Left kidney (tissue), 2 donors: Measurements from ENCODE around the gene OPCML. TPM values are rescaled to one million over a fixed set of nuclear protein-coding genes. Genes with fewer than 3 reads are reported as not detected.
A peak's percentile ranks its signal among the peaks of the same experiment; 100 is the strongest.

Source experiments
- DNase-seq: peaks from one replicate; pipeline ENCODE4 v3.0.0-alpha.2; 2013
- polyA plus RNA-seq: library from polyadenylated mRNA; unstranded; fragments of 120-200 nt; gene quantifications from one replicate; pipeline ENCODE4 v1.2.1, GENCODE V29; 2013; ENCODE audit not compliant: insufficient read length

OPCML gene
- polyA plus RNA-seq, 1 donor: 13.9 TPM

- no peak for DNase-seq
Measured at GRCh38 chr11:133408936-133409335, 123.4 kb downstream of the OPCML start.

DNA sequence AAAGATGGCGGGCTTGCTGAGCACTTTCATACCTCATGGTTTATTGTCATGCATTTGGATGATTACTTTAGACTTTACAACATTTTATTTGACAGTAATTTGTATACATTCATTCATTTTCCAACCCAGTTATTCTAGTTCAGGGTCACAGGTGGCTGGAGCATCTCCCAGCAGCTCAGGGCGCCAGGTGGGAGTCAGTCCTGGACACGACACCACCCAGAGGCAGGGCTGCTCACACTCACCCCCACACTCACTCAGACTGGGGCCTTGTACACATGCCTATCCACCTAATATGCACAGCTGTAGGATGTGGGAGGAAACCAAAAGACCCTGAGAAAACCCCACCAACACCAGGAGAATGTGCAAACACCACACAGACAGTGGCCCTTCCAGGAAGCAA is 123.9 kb downstream of the OPCML start:
- DNase-seq: no peak

DNA sequence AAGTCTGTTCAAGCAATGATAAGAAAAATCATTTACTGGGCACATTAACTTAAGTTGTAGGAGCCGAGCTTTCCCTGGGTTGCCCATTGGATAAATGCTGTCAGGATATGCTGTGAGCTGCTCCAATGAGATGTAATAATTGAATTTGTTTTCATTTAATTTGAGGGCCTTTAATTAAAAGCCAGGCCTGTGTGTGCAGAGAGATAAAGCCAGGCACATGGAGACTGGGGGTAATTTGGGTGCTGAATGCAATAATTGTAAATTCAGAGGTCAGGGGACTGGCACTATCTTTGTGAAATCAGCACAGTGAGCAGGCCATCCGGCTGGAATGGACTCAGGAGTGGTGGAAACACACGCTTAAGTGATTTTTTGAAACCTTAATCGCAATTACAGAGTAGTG is 125.8 kb downstream of the OPCML start:
- no peak for DNase-seq

GRCh38 chr11:133403900-133404299 is 128.4 kb downstream of the OPCML start:
- DNase-seq: no peak

DNA sequence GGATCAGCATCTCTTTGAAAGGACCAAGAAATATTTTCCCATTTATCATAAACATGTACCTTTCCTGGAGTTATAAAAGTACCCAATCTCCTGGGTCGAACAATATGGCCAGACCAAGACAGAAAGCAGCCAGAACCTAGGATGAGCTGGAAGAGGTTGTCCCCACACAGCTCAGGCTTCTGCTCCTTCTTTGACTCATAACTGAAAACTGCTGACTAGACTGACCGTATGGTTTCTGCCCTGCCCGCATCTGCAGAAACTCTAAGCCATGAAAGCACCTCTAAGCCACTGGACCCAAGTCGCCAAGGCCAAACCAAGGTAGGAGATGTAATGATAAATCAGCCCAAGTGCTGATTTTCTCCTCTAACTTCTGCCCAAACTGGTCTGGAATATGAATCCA is 129.8 kb downstream of the OPCML start:
- no peak for DNase-seq

DNA sequence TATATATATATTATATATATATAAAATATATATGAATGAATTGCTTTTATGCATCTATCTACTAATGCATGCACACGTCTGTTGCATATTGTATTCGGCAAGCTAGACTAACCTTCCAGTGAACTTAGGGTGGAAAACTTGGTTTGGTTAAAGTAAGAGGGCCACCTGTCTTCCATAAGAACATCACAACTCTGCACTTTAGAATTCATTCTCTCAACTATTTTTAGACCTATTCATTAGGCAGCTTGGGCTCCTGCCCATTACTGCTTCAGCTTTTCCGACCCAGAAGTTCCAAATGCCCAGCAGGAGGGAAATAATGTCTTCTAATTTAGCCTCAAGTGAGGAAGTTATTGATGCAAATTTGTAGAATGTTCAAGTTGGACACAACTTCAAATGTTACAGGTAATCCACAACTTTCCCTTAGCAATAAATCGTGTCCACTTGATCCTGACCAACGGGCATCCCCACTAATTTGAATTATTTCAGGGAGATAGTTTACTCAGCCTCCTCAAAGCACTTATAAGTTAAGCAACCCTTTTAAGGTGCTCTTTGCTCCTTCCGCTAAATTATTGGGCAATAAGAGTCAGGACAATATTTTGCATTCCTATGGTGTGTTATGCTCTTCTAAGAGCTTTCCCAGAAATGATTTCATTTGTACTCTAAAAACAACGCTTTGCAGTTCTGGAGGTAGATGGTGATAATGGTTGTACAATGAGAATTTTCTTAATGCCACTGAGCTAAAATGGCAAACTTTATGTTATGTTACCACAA is 132.3 kb downstream of the OPCML start:
- no peak for DNase-seq

DNA sequence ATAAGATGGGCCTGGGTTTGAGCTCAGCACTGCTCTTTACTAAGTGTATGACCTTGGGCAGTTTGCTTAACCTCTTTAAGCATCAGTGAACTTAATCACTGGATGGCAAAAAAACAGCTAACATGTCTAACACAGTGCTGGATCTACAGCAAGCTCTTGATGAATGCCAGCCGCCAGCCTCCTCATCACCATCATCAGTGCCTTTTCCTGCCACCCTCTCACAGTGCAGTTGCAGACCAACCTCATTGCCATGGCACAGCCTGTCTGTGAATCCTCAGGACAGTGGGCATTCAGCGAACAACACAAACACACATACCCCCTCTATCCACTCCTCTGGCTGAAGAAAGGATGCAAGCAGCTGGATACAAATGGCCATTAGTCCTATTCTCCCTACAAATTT is 133.0 kb downstream of the OPCML start:
- DNase-seq: no peak

DNA sequence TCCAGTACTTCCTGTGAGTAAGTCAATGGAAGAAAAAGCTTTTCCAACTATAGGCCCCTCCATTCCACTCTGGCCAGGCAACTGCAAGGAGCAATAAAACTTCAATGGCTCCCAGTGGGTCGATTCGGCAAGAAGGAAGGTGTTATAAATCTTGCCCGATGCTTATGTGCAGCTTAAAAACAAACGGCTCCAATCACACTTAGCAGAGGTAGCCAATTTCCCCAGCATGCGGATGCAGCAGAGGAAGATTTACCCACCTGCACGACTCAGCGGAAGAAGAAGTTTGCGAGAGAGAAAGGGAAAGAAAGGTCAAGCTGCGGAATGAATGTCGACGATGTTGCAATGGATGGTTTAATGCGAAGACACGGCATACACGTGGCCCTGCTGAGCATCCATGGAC is 141.5 kb downstream of the OPCML start:
- DNase-seq: no peak

- no peak for DNase-seq
Measured at GRCh38 chr11:133388975-133389568, 143.2 kb downstream of the OPCML start.

GRCh38 chr11:133388260-133388659 is 144.0 kb downstream of the OPCML start:
- no peak for DNase-seq

GRCh38 chr11:133386852-133387251 is 145.4 kb downstream of the OPCML start:
- no peak for DNase-seq

GRCh38 chr11:133386262-133386661 is 146.0 kb downstream of the OPCML start:
- peak; percentile 33 for DNase-seq

GRCh38 chr11:133385781-133386180 is 146.5 kb downstream of the OPCML start:
- DNase-seq: peak; percentile 35

DNA sequence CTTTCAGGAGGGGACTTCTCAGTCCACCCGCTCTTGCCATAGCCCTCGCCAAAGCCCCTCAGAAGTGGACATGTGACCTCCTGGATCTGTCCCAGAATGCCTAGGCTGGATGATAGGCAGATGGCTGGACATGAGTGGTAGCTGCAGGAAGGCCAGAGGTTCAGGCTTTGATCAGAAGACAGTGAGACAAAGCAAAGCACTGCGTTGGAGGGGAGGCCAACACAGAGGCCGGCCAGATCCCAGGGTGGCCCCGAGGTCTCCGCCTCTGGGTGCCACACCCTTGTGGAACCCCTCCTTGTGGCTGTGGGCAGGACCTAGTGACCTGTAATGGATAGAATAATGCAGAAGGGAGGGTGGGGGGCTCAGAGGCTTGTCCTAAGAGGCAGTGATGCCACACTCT is 147.6 kb downstream of the OPCML start:
- no peak for DNase-seq

GRCh38 chr11:133383689-133384088 is 148.6 kb downstream of the OPCML start:
- DNase-seq: no peak

GRCh38 chr11:133383201-133383600 is 149.1 kb downstream of the OPCML start:
- no peak for DNase-seq

DNA sequence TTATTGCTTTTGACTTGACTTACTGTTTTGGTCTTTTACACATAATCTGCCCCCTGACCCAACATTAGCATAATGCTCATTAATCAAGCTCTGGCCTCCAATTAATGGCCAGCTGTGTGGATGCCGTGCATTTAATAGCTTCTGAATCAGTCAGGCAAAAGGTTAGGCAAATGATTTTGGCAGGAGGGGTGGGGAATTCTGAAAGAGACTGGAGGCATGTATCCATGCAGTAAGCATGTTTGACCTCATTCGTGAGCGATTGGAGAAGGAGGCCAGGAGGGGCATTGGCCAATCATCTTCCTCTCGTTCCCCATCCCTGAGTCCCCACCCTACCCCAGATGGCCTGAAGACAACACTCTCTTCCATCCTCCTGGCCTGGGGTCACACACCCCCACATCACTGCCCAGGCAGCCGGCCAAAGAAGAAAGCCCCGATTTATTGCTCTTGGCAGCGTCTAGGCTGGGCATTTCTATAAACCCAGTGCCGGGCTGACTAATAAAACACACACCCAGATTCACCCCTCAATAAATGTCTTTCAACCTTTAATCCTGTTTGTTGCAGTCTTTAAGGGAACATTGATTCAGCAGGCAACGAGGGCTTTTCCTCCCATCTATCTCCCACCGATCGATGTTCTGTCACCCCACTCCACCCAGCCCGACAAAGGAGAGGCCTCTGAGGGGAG is 150.0 kb downstream of the OPCML start:
- DNase-seq: no peak

- DNase-seq: no peak
Measured at GRCh38 chr11:133381761-133382130, 150.6 kb downstream of the OPCML start.

- DNase-seq: no peak
Measured at GRCh38 chr11:133366147-133366546, 166.2 kb downstream of the OPCML start.

DNA sequence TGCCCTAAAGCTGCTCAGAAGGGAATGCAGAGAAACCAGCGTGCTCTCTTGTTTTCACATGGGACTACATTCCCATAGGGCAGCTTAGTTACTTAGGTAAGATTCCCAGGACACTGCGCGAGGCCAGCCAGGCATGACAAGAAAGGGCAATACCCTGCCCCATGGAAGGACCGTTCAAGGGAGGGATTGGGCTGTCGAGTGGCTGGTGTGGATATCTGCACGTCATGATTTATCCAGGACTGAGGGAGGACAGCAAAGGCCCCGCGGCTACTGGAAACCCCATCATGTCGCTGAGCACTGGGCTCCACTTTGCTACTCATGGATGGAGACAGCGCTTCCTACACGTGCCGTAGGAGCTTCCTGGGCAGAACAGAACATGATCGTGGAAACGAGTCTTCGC is 169.4 kb downstream of the OPCML start:
- DNase-seq: peak; percentile 22

DNA sequence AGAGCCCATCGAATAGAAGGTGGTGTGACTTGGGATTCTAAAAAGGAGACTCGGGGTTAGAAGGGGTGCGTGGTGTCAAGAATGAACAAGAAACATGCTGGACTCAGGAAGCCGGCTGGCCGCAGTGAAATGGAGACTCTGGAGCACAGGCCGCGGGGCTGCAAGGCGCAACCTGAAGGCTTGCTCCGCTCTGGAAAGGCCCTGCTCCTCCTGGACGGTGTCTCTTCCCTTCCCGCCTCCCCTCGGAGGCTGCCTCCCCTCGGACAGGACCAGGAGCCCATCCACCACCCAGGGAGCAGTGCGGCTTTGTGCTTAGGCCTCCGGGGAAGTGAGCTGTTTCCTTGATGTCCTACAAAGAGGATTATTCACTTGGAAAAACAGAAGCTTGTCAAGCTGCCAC is 170.1 kb downstream of the OPCML start:
- DNase-seq: no peak

- no peak for DNase-seq
Measured at GRCh38 chr11:133361689-133361994, 170.7 kb downstream of the OPCML start.

DNA sequence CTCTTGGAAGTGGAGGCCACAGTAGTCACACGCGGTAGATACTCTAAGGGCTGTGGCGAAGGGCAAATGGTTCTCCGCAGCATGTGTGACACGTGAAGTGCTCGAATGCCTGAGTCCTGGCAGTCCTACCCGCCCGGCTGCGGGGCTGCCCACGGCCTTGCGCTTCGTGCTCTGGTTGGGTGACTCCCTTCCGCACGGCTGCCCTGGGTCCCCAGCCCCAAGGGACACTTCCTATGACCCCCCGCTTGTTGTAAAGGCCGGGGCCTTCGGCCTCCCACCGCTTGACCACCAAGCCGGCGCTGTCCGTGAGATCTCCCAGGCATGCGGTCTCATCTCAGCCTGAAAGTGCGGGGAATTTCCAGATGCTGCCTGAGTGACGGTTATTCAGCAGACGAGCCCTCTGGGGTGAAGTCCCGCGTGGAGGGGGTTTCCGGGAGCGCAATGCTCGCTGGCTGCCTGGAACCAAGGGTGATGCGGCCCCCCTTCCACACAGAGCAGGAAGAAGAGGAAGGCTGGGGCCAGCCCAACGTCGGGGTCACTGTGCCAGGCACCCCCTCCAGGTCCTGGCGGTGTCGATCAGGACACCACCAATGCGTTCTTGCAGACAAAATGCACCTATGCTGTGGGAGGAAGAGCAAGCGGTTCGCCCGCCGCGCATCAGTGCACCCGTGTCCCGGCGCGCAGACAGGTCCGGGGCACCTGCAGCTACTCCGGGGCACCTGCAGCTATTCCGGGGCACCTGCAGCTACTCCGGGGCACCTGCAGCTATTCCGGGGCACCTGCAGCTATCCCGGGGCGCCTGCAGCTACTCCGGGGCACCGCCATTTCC is 171.2 kb downstream of the OPCML start:
- DNase-seq: no peak
